NCI-H1105 treated with DMSO at 0.1 percent for 48 hours (cell line): ENCODE measurements around the gene FAF2.
"Not testable (repeated sequence)": the region's sequence is repeated elsewhere in the genome, so short reads cannot be mapped to it uniquely, and the experiment has no call there.

Experiments used
- DNase-seq: peaks from one replicate; lab custom pipeline; 2025; lab: John Stamatoyannopoulos, UW

FAF2 gene

GRCh38 chr5:176458904-176459561 is 10.8 kb downstream of the FAF2 start:
- DNase-seq: no peak

GRCh38 chr5:176461349-176461748 is 13.2 kb downstream of the FAF2 start:
- no peak for DNase-seq

GRCh38 chr5:176463113-176463764 is 15.1 kb downstream of the FAF2 start:
- no peak for DNase-seq

DNA sequence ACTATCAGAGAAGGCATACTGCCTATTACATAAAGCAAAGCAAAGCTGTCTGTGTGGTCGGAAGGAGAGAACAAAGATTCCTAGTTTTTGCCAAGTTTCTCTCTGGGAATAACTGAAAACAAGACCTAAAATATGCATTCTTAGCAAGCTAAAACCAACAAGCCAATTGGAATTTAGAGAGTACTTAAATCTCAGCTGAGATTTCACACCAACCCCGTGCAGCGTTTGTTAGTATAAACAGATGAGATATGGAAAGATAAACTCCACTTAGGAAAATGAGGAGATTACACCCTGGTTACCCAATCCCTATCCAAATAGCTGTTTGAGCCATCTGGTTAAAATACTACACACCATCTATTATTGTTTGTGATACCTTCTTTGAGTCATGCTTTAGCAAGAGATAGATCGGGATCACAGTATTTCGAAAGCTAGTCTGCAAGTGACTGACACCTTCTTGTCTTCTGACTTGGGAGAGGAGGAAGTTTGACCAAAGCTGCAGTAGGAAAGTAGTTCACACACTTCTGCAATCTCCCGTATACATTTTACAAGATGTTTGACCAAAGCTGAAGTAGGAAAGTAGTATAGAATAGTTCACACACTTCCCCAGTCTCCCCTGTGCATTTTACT is 18.2 kb downstream of the FAF2 start:
- no peak for DNase-seq

DNA sequence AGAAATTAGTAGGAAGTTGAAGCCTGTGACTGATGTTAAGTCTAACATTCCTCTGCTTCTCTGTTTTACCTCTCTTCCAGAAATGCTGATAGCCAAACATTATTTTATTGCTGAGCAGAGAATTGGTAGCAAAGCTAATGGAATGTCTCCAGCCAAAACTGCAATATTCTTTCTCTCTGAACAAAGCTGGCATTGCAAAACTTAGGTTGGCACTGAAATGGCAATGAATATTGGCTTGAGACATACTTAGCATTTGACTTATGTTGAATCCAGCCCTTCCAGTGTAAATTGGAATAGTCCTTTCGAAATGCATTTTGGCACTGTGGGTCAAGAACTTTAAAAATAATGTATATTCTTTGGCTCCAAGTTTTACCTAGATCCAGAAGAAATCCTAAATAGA is 21.1 kb downstream of the FAF2 start:
- no peak for DNase-seq

DNA sequence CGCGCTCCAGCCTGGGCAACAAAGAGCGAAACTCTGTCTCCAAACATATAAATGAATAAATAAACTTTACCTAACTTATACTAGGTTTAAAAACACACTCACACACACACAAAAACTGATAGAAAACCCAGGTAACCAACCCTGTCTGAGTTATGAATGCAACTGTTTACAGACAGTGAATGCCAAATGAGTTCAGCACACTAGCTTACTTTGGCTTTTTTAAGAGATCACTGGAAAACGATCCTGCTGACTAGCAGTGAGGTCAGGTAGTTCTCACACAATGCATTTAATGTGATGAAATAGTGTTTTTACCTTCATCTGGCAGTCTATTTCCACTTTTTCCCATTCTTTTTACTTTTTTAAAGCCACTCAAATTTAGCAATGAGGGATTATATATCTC is 22.4 kb downstream of the FAF2 start:
- DNase-seq: no peak

GRCh38 chr5:176471098-176471497 is 22.9 kb downstream of the FAF2 start:
- DNase-seq: no peak

GRCh38 chr5:176473335-176474006 is 25.3 kb downstream of the FAF2 start:
- no peak for DNase-seq

- DNase-seq: no peak
Observed at GRCh38 chr5:176474476-176474875, 26.3 kb downstream of the FAF2 start.

- no peak for DNase-seq
Observed at GRCh38 chr5:176481711-176482110, 33.5 kb downstream of the FAF2 start.

DNA sequence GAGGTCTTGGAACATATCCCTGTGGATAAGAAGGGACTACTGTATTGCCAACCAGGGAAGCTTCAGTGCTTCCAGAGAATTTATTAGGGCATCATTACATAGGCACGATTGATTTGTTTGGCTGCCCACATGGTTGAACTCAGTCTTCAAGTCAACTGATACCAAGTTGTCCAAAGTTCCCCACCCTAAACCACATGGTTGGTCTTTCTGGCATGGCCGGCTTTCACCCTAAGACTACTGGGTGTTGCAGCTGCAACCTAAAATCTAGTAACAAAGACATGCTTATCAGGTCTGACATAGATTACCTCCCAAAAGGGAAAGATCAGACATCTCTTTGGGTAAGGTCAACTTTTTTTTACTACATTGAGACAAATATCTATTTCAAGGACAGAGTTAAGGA is 37.0 kb downstream of the FAF2 start:
- no peak for DNase-seq

DNA sequence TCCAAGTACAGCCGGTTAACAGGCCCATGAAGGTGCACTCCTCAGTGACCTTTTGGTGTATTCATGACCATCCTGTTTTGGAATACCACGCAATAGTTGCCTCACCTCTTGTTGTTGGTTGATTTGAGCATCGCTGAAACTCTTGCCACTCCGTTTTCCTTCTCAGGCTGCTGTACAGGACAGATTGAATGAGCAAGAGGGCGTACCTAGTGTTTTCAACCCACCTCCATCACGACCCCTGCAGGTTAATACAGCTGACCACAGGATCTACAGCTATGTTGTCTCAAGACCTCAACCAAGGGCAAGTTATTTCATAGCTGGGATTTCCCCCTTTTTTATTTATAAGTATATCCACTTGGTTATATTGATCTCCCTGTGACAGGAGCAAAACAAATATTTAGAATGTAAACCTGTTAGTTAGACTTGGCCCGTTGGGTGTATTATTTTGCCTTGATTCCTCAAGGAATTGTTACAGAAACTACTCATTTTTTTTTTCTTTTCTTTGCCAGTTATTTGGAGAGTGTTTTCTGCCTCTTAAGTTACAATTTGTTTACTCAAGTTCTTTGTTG is 38.1 kb downstream of the FAF2 start:
- DNase-seq: no peak

- not testable (repeated sequence) for DNase-seq
Observed at GRCh38 chr5:176487160-176487559, 39.0 kb downstream of the FAF2 start.

GRCh38 chr5:176489077-176489476 is 40.9 kb downstream of the FAF2 start:
- DNase-seq: no peak

GRCh38 chr5:176490301-176490700 is 42.1 kb downstream of the FAF2 start:
- no peak for DNase-seq

DNA sequence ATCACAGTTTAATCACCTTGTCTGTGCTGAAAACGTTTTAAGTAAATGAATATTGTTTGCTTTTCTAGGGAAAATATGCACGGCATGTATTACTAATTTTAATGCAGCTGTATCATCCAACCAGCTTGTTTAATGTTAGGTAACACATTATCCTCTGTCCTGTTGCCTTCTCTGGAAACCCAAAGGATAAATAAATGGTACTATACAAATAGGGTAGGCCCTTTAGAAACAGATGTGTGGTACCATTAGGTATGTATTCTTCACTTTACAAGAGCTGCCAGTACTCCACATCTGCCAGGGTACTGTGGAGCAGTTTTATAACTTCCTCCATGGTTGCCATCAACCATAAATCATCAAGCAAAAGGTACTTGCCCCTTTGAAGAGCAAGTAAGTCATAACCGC is 42.9 kb downstream of the FAF2 start:
- no peak for DNase-seq

GRCh38 chr5:176491901-176492300 is 43.7 kb downstream of the FAF2 start:
- DNase-seq: no peak

GRCh38 chr5:176492431-176492830 is 44.2 kb downstream of the FAF2 start:
- DNase-seq: no peak

DNA sequence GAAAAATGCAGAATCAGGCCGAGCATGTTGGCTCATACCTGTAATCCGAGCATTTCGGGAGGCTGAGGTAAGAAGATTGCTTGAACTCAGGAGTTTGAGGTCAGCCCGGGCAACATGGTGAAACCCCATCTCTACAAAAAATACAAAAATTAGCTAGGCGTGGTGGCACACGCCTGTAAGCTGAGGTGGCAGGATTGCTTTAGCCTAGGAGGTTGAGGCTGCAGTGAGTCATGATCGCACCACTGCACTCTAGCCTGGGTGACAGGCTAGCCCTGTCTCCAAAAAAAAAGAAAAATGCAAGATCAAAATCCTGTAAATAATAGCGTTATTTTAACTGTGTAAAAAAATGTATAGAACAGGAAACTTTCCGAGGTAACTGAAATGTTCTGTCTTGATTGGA is 49.7 kb downstream of the FAF2 start:
- no peak for DNase-seq

DNA sequence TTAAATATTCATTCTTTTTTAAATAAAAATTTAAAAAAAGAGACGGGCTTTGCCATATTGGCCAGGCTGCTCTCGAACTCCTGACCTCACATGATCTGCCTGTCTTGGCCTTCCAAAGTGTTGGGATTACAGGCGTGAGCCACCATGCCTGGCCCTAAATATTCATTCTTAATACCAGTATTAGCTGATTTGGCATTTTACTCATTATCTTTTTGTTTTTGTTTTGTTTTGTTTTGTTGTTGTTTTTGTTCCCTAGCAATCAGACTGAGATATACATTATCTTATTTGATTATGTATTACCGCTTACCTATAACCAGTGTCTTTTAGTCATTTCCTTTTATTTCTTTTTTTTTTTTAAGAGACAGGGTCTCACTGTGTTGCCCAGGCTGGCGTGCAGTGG is 51.1 kb downstream of the FAF2 start:
- no peak for DNase-seq

- no peak for DNase-seq
Observed at GRCh38 chr5:176500511-176500910, 52.3 kb downstream of the FAF2 start.

- no peak for DNase-seq
Observed at GRCh38 chr5:176501333-176501732, 53.1 kb downstream of the FAF2 start.

GRCh38 chr5:176503496-176503895 is 55.3 kb downstream of the FAF2 start:
- no peak for DNase-seq
